Measurements from ENCODE around the gene RTP3.
"Not testable (repeated sequence)": the region's sequence is repeated elsewhere in the genome, so short reads cannot be mapped to it uniquely, and the experiment has no call there.

Gene RTP3

DNA sequence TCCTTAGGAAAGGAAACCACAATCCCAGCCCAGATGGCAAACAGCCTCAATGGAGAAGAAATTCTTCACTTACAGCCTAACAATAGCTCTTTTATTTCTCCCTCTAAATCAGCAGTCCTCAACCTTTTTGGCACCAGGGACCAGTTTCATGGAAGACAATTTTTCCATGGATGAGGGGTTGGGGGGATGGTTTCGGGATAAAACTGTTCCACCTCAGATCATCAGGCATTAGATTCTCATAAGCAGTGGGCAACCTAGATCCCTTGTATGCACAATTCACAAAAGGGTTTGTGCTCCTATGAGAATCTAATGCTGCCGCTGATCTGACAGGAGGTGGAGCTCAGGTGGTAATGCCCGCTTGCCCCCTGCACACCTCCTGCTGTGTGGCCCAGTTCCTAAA is 50.8 kb downstream of the RTP3 start:
- not testable (repeated sequence) for DNase-seq

DNA sequence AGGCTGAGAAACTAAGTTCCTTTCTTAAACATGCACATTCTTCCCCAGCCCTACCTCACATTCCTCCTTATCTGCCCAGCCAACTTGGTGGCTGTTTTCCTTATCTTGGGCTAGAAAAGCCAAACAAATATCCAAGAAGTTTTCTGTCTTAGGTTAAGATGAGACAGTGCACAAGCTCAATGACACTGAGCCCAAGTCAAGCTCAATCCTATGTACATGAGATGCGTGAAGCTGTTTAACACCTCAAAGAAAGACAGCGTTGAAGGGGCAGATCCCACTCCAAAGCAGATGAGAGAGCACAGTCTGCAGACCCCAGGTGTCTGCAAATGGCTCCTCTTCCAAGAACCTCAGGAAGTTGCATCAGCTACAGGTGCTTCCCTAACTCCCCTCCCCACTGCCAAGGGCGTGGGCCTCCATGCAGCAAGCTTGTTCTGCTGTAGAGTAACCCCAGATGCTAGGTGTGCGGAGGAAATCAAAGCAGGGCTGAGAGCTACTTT is 51.7 kb downstream of the RTP3 start:
- no peak for DNase-seq

- no peak for DNase-seq
Measured at GRCh38 chr3:46549989-46550388, 52.2 kb downstream of the RTP3 start.

Data from activated gamma-delta T cell (primary cell).